ENCODE results near the gene ENOX1.
A peak's percentile ranks its signal among the peaks of the same experiment; 100 is the strongest.

ENOX1 gene

DNA sequence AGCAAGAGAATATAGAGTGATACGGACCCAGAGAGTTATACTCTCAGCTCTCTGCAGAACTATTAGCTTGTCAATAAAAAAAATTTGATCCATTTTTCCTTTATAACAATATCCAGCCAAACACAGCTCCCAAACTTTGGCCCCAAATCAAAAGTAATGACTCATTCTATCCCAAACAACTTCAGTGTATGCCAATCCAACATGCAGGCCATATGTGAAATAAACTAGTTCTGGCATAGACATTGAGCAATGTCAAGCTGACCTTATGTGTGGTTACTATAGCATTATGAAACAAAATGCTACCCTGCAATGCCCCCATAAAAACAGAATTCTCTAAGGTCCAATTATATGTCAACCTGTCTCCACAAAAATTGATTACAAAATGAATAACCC is 553.9 kb downstream of the ENOX1 start:
- 100% methylated on average over 1 of the region's 1 CpG for WGBS
- H2AFZ ChIP-seq (ENCODE audit: low read depth, low read length) = no peak overlapping the region

DNA sequence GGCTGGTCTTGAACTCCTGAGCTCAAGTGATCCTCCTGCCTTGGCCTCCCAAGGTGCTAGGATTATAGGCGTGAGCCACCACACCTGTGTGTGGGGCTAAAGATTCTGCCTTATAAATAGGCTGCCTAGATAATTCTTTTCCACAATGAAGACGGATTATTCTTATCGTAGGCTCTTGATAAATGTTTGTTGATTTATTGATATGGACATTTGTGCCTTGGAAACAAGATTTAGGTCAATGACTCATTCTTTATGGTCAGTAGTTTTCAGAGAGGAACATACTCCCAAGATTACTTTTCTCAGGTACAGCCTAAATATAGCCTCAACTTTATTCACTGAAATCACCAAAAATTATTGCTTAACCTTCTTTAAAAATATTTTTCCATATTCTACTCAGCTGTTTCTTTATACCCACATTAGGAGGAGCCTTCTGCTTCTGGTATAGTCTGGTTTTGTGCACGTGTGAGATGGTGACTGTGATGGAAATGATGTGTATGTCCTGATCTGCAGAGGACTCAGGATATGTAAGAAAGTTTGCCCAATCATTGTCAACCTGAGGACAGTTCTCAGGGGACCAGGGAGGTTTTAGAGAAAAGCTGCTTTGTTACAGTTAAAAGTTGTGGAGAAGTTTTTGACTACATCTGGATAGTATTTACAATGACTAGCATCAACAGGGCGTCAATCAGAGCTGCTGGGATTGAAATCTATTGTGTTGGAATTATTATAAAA is 554.5 kb downstream of the ENOX1 start:
- no peak overlapping the region for H3K27ac ChIP-seq (ENCODE audit: low read length, poor library complexity, severe bottlenecking)
- no peak overlapping the region for H3K9ac ChIP-seq (ENCODE audit: low read length)
- H3K79me1 ChIP-seq (replicated peaks; ENCODE audit: low read length, poor library complexity, severe bottlenecking) = no peaks in the 10 kb centered on the region
- H2BK15ac ChIP-seq (ENCODE audit: low read depth, poor library complexity, severe bottlenecking) = no peak overlapping the region
- no peak overlapping the region for H2BK5ac ChIP-seq (ENCODE audit: low read depth, low read length, poor library complexity, severe bottlenecking)
- no peak overlapping the region for H4K8ac ChIP-seq (ENCODE audit: low read length)
- no peak overlapping the region for H4K91ac ChIP-seq (ENCODE audit: low read length)
- no peaks in the 10 kb centered on the region for H3K27me3 ChIP-seq (ENCODE audit: control insufficient read depth in 1 of 2, insufficient read depth in 1 of 2, low read length in 2 of 2)
- H2BK12ac ChIP-seq (ENCODE audit: low read length in 2 of 2) = no peak overlapping the region
- no peak overlapping the region for H3K4me2 ChIP-seq (ENCODE audit: low read length, poor library complexity, severe bottlenecking)
- H3K9me3 ChIP-seq (ENCODE audit: control insufficient read depth, low read length) = no peaks in the 10 kb centered on the region
- 71% methylated on average over 4 of the region's 5 CpGs for WGBS
- DNase-seq = no peak
- H3K14ac ChIP-seq (ENCODE audit: low read length in 2 of 2) = no peak overlapping the region
- no peak overlapping the region for H3K4me3 ChIP-seq (ENCODE audit: insufficient read depth in 1 of 2, low read depth in 1 of 2, low read length in 2 of 2)
- no peak overlapping the region for H2BK120ac ChIP-seq (ENCODE audit: low read depth, low read length)
- H2AFZ ChIP-seq (ENCODE audit: low read depth, low read length) = no peak overlapping the region
- peaks cover 0 to 6% of the 10 kb centered on the region in 2 experiments for H3K36me3 ChIP-seq (ENCODE audit: control insufficient read depth in 1 of 2, insufficient read depth in 2 of 2, low read depth in 1 of 2, low read length in 2 of 2)
- H2AK5ac ChIP-seq (ENCODE audit: low read length, severe bottlenecking) = no peak overlapping the region
- H3K18ac ChIP-seq (ENCODE audit: low read depth in 1 of 2, low read length in 2 of 2) = no peak overlapping the region
- H3K4ac ChIP-seq (ENCODE audit: low read depth in 1 of 2, low read length in 2 of 2) = no peak overlapping the region
- H3K23ac ChIP-seq (ENCODE audit: low read length in 2 of 2) = no peak overlapping the region
- peaks cover 3% of the 10 kb centered on the region for H3K4me1 ChIP-seq (ENCODE audit: control insufficient read depth, insufficient read depth, low read depth, low read length)

More for the DNA sequence above, 553.9 kb downstream of the ENOX1 start:
- Histone ChIP-seq H2AK5ac (ENCODE audit: low read length, severe bottlenecking) (no peak overlapping the region), H3K18ac (ENCODE audit: low read depth in 1 of 2, low read length in 2 of 2) (no peak overlapping the region), H2BK120ac (ENCODE audit: low read depth, low read length) (no peak overlapping the region), H3K9me3 (ENCODE audit: control insufficient read depth, low read length) (no peaks in the 10 kb centered on the region), H3K4me1 (ENCODE audit: control insufficient read depth, insufficient read depth, low read depth, low read length) (peaks cover 3% of the 10 kb centered on the region), H3K4me2 (ENCODE audit: low read length, poor library complexity, severe bottlenecking) (no peak overlapping the region), H3K4ac (ENCODE audit: low read depth in 1 of 2, low read length in 2 of 2) (no peak overlapping the region), H3K27me3 (ENCODE audit: control insufficient read depth in 1 of 2, insufficient read depth in 1 of 2, low read length in 2 of 2) (no peaks in the 10 kb centered on the region), H2BK15ac (ENCODE audit: low read depth, poor library complexity, severe bottlenecking) (no peak overlapping the region), H2BK5ac (ENCODE audit: low read depth, low read length, poor library complexity, severe bottlenecking) (no peak overlapping the region), H3K14ac (ENCODE audit: low read length in 2 of 2) (no peak overlapping the region), H3K9ac (ENCODE audit: low read length) (no peak overlapping the region), H2BK12ac (ENCODE audit: low read length in 2 of 2) (no peak overlapping the region), H3K27ac (ENCODE audit: low read length, poor library complexity, severe bottlenecking) (no peak overlapping the region), H3K79me1 (replicated peaks; ENCODE audit: low read length, poor library complexity, severe bottlenecking) (no peaks in the 10 kb centered on the region), H4K91ac (ENCODE audit: low read length) (no peak overlapping the region), H3K4me3 (ENCODE audit: insufficient read depth in 1 of 2, low read depth in 1 of 2, low read length in 2 of 2) (no peak overlapping the region), H3K23ac (ENCODE audit: low read length in 2 of 2) (no peak overlapping the region), H4K8ac (ENCODE audit: low read length) (no peak overlapping the region), H3K36me3 (ENCODE audit: control insufficient read depth in 1 of 2, insufficient read depth in 2 of 2, low read depth in 1 of 2, low read length in 2 of 2) (peaks cover 0 to 6% of the 10 kb centered on the region in 2 experiments)
- DNase-seq = peak; percentile 37

DNA sequence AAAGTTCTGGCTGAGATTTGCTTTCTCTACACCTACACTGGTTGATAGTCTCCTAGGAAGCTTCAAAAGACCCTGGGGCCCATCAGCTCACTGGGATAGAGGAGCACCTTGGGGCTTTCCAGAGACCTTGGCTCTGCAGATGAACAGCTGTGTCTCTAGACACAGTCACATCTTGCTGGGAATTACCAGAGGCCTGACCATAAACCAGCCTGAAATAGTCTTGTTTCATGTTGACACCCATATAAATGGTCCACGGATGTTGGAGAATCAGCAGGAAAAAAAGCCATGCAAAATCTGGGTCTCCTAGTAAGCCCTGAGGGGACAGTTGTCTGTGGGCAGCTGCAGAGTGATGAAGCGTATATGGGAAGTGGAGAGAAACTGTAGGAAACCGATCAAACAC is 555.8 kb downstream of the ENOX1 start:
- Histone ChIP-seq H2AFZ (ENCODE audit: low read depth, low read length) (no peak overlapping the region), H2BK12ac (ENCODE audit: low read length in 2 of 2) (no peak overlapping the region), H3K4me2 (ENCODE audit: low read length, poor library complexity, severe bottlenecking) (no peak overlapping the region), H4K8ac (ENCODE audit: low read length) (no peak overlapping the region), H3K4me3 (ENCODE audit: insufficient read depth in 1 of 2, low read depth in 1 of 2, low read length in 2 of 2) (peak overlapping the region in 1 of 2 experiments; percentile 21), H3K4ac (ENCODE audit: low read depth in 1 of 2, low read length in 2 of 2) (peak overlapping the region in 1 of 2 experiments; percentile 31), H2BK5ac (ENCODE audit: low read depth, low read length, poor library complexity, severe bottlenecking) (no peak overlapping the region), H3K27me3 (ENCODE audit: control insufficient read depth in 1 of 2, insufficient read depth in 1 of 2, low read length in 2 of 2) (no peaks in the 10 kb centered on the region), H3K4me1 (ENCODE audit: control insufficient read depth, insufficient read depth, low read depth, low read length) (peaks cover 6% of the 10 kb centered on the region), H2AK5ac (ENCODE audit: low read length, severe bottlenecking) (no peak overlapping the region), H3K79me1 (replicated peaks; ENCODE audit: low read length, poor library complexity, severe bottlenecking) (no peaks in the 10 kb centered on the region), H4K91ac (ENCODE audit: low read length) (no peak overlapping the region), H3K36me3 (ENCODE audit: control insufficient read depth in 1 of 2, insufficient read depth in 2 of 2, low read depth in 1 of 2, low read length in 2 of 2) (peaks cover 0 to 4% of the 10 kb centered on the region in 2 experiments), H3K23ac (ENCODE audit: low read length in 2 of 2) (no peak overlapping the region), H3K9me3 (ENCODE audit: control insufficient read depth, low read length) (no peaks in the 10 kb centered on the region), H2BK15ac (ENCODE audit: low read depth, poor library complexity, severe bottlenecking) (no peak overlapping the region), H3K18ac (ENCODE audit: low read depth in 1 of 2, low read length in 2 of 2) (peak overlapping the region in 1 of 2 experiments; percentile 42), H2BK120ac (ENCODE audit: low read depth, low read length) (no peak overlapping the region), H3K27ac (ENCODE audit: low read length, poor library complexity, severe bottlenecking) (no peak overlapping the region), H3K14ac (ENCODE audit: low read length in 2 of 2) (no peak overlapping the region), H3K9ac (ENCODE audit: low read length) (peak overlapping the region; percentile 9)
- DNase-seq = no peak
- WGBS = 89% methylated on average over 3 of the region's 3 CpGs

DNA sequence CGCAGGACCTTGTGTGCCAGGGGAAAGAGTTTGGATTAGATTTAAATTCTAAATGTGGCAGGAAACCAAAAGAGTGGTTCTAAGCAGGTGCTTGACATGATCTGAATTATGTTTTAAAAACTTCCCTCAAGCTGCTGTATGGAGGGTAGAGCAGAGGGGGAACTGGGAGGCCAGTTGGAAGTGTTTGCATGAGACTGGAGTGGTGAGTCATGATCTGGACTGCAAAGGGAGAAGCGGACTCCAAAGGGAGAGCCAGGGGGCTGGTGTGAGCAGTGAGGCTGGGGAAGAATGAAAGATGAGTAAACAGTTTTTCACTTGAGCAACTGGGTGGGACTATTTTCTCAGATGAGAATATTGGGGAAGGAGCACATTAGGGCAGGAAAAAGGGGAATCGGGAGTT is 557.3 kb downstream of the ENOX1 start:
- Histone ChIP-seq H3K9ac (ENCODE audit: low read length) (no peak overlapping the region), H3K79me1 (replicated peaks; ENCODE audit: low read length, poor library complexity, severe bottlenecking) (no peaks in the 10 kb centered on the region), H2BK5ac (ENCODE audit: low read depth, low read length, poor library complexity, severe bottlenecking) (no peak overlapping the region), H3K23ac (ENCODE audit: low read length in 2 of 2) (no peak overlapping the region), H3K27ac (ENCODE audit: low read length, poor library complexity, severe bottlenecking) (no peak overlapping the region), H3K4ac (ENCODE audit: low read depth in 1 of 2, low read length in 2 of 2) (peak overlapping the region in 1 of 2 experiments; percentile 57), H2AFZ (ENCODE audit: low read depth, low read length) (no peak overlapping the region), H2BK120ac (ENCODE audit: low read depth, low read length) (peak overlapping the region; percentile 12), H2BK15ac (ENCODE audit: low read depth, poor library complexity, severe bottlenecking) (no peak overlapping the region), H3K27me3 (ENCODE audit: control insufficient read depth in 1 of 2, insufficient read depth in 1 of 2, low read length in 2 of 2) (no peaks in the 10 kb centered on the region), H4K8ac (ENCODE audit: low read length) (no peak overlapping the region), H3K9me3 (ENCODE audit: control insufficient read depth, low read length) (no peaks in the 10 kb centered on the region), H3K4me3 (ENCODE audit: insufficient read depth in 1 of 2, low read depth in 1 of 2, low read length in 2 of 2) (peak overlapping the region in 1 of 2 experiments; percentile 21), H4K91ac (ENCODE audit: low read length) (no peak overlapping the region), H3K4me1 (ENCODE audit: control insufficient read depth, insufficient read depth, low read depth, low read length) (peaks cover 6% of the 10 kb centered on the region), H3K4me2 (ENCODE audit: low read length, poor library complexity, severe bottlenecking) (no peak overlapping the region), H3K18ac (ENCODE audit: low read depth in 1 of 2, low read length in 2 of 2) (peak overlapping the region in 1 of 2 experiments; percentile 76), H3K36me3 (ENCODE audit: control insufficient read depth in 1 of 2, insufficient read depth in 2 of 2, low read depth in 1 of 2, low read length in 2 of 2) (no peaks in the 10 kb centered on the region), H2AK5ac (ENCODE audit: low read length, severe bottlenecking) (no peak overlapping the region), H2BK12ac (ENCODE audit: low read length in 2 of 2) (no peak overlapping the region), H3K14ac (ENCODE audit: low read length in 2 of 2) (peak overlapping the region in 1 of 2 experiments; percentile 86)
- peak; percentile 85 for DNase-seq
- 28% methylated on average over 3 of the region's 3 CpGs for WGBS

All from mesenchymal stem cell (in vitro differentiated cells and primary cell).